HepG2 (cell line): ENCODE data around the gene NTN3. TPM values are rescaled to one million over a fixed set of nuclear protein-coding genes. Genes with fewer than 3 reads are reported as not detected.

Experiments used
- AFF4 ChIP-seq: sonication (generic); formaldehyde crosslinking; IDR thresholded peaks from 2 replicates; pipeline ENCODE4 v1.4.0; 2020; ENCODE audit warnings: missing genetic modification reagents
- CAMTA2 ChIP-seq: sonication (generic); formaldehyde crosslinking; IDR thresholded peaks from 2 replicates; pipeline ENCODE4 v1.4.0; 2020; ENCODE audit warnings: mild to moderate bottlenecking, missing genetic modification reagents, borderline replicate concordance
- EEA1 ChIP-seq: sonication (generic); formaldehyde crosslinking; IDR thresholded peaks from 2 replicates; pipeline ENCODE4 v1.5.1; 2020; ENCODE audit warnings: mild to moderate bottlenecking, missing genetic modification reagents, borderline replicate concordance
- FOXA3 ChIP-seq: IDR thresholded peaks from 2 replicates; pipeline ENCODE4 v1.6.1; 2016; ENCODE audit warnings: missing genetic modification reagents, missing compliant biosample characterization
- HCFC1 ChIP-seq: fragments of 150-350 bp; IDR thresholded peaks from 2 replicates; pipeline ENCODE4 v1.6.1; 2014; ENCODE audit warnings: low read depth, low read length
- HNRNPH1 ChIP-seq: fragments of 200-400 bp; formaldehyde crosslinking; optimal IDR thresholded peaks from 2 replicates; pipeline ENCODE3; 2017; ENCODE audit warnings: mild to moderate bottlenecking, low read depth, low read length
- HNRNPLL ChIP-seq: fragments of 200-400 bp; formaldehyde crosslinking; IDR thresholded peaks from 2 replicates; pipeline ENCODE4 v1.6.1; 2017; ENCODE audit warnings: mild to moderate bottlenecking, low read depth, low read length; ENCODE audit not compliant: poor library complexity, severe bottlenecking
- KAT7 ChIP-seq: IDR thresholded peaks from 2 replicates; pipeline ENCODE4 v1.6.1; 2018; ENCODE audit warnings: borderline replicate concordance, missing compliant biosample characterization
- MAZ ChIP-seq, 2 experiments: sonication (generic) in 1 of 2; formaldehyde crosslinking in 1 of 2; IDR thresholded peaks; 2 replicates each; pipeline versions ENCODE4 v1.5.0 to v1.6.1; 2012 to 2020; ENCODE audit warnings: low read depth in 2 of 2, mild to moderate bottlenecking in 2 of 2, borderline replicate concordance in 1 of 2, improper control_type of control experiment in 1 of 2, low read length in 1 of 2, missing genetic modification reagents in 1 of 2, moderate library complexity in 1 of 2
- MYNN ChIP-seq: sonication (generic); formaldehyde crosslinking; IDR thresholded peaks from 2 replicates; pipeline ENCODE4 v1.4.0; 2020; ENCODE audit warnings: mild to moderate bottlenecking, low read depth, missing genetic modification reagents
- NAIF1 ChIP-seq: sonication (generic); formaldehyde crosslinking; IDR thresholded peaks from 2 replicates; pipeline ENCODE4 v1.5.0; 2020; ENCODE audit warnings: mild to moderate bottlenecking, missing genetic modification reagents, borderline replicate concordance
- NFRKB ChIP-seq: fragments of 450-650 bp; IDR thresholded peaks from 2 replicates; pipeline ENCODE4 v1.6.1; 2017
- TBP ChIP-seq: sonication (generic); formaldehyde crosslinking; IDR thresholded peaks from 2 replicates; pipeline ENCODE4 v1.5.0; 2020; ENCODE audit warnings: missing genetic modification reagents
- TMF1 ChIP-seq: sonication (generic); formaldehyde crosslinking; IDR thresholded peaks from 2 replicates; pipeline ENCODE4 v1.8.1; 2022; ENCODE audit warnings: low read depth, missing genetic modification reagents
- TSC22D2 ChIP-seq: sonication (generic); formaldehyde crosslinking; IDR thresholded peaks from 2 replicates; pipeline ENCODE4 v1.5.1; 2020; ENCODE audit warnings: missing genetic modification reagents, mild to moderate bottlenecking, borderline replicate concordance
- XBP1 ChIP-seq: sonication (generic); formaldehyde crosslinking; IDR thresholded peaks from 2 replicates; pipeline ENCODE4 v1.5.0; 2020; ENCODE audit warnings: missing genetic modification reagents
- XRCC5 ChIP-seq: fragments of 200-400 bp; formaldehyde crosslinking; optimal IDR thresholded peaks from 2 replicates; pipeline ENCODE3; 2017; ENCODE audit warnings: mild to moderate bottlenecking, low read length
- ZNF121 ChIP-seq: sonication (generic); formaldehyde crosslinking; IDR thresholded peaks from 2 replicates; pipeline ENCODE4 v1.5.0; 2020; ENCODE audit warnings: mild to moderate bottlenecking, missing genetic modification reagents
- ZNF124 ChIP-seq: sonication (generic); formaldehyde crosslinking; IDR thresholded peaks from 2 replicates; pipeline ENCODE4 v1.4.0; 2020; ENCODE audit warnings: missing genetic modification reagents
- ZNF30 ChIP-seq: sonication (generic); formaldehyde crosslinking; IDR thresholded peaks from 2 replicates; pipeline ENCODE4 v1.5.0; 2020; ENCODE audit warnings: mild to moderate bottlenecking, missing genetic modification reagents
- ZNF350 ChIP-seq: sonication (generic); formaldehyde crosslinking; IDR thresholded peaks from 2 replicates; pipeline ENCODE4 v1.4.0; 2020; ENCODE audit warnings: mild to moderate bottlenecking, low read depth, missing genetic modification reagents, borderline replicate concordance
- ZNF430 ChIP-seq: sonication (generic); formaldehyde crosslinking; IDR thresholded peaks from 2 replicates; pipeline ENCODE4 v1.9.0; 2021; ENCODE audit warnings: mild to moderate bottlenecking, missing genetic modification reagents
- ZNF468 ChIP-seq: sonication (generic); formaldehyde crosslinking; IDR thresholded peaks from 2 replicates; pipeline ENCODE4 v1.8.0; 2022; ENCODE audit warnings: mild to moderate bottlenecking, moderate library complexity, missing genetic modification reagents
- ZNF549 ChIP-seq: sonication (generic); formaldehyde crosslinking; IDR thresholded peaks from 2 replicates; pipeline ENCODE4 v1.5.0; 2020; ENCODE audit warnings: missing genetic modification reagents
- ZNF607 ChIP-seq: sonication (generic); formaldehyde crosslinking; IDR thresholded peaks from 2 replicates; pipeline ENCODE4 v1.5.1; 2020; ENCODE audit warnings: missing genetic modification reagents, mild to moderate bottlenecking, borderline replicate concordance
- polyA plus RNA-seq, 8 experiments: library from polyadenylated mRNA; depleted of rRNA in 3 of 8; stranded (reverse) in 7 of 8; unstranded in 1 of 8; fragments of >200 nt; fragmentation: Illumina TruSeq in 4 of 8; extraction: Trizol in 4 of 8; gene quantifications; 2 replicates each; pipeline versions ENCODE4 v1.2.1 to v1.2.3, GENCODE V29; 2011 to 2016; ENCODE audit warnings: low read depth in 4 of 8, missing spikeins in 1 of 8, mixed read lengths in 1 of 8; ENCODE audit not compliant: insufficient read depth in 1 of 8
- total RNA-seq, 5 experiments: library from RNA; depleted of rRNA; stranded (reverse); fragments of >200 nt; fragmentation: Illumina TruSeq; extraction: Trizol; gene quantifications; 2 replicates each; pipeline ENCODE4 v1.2.3, GENCODE V29; 2016; ENCODE audit warnings: low read depth in 1 of 5
- TF ChIP-seq, protein P1 (sequence below): sonication (generic); formaldehyde crosslinking; IDR thresholded peaks from 2 replicates; pipeline ENCODE4 v1.5.1; 2020; ENCODE audit warnings: mild to moderate bottlenecking, missing genetic modification reagents, borderline replicate concordance

Gene NTN3
- total and polyA plus RNA-seq, 2 of the 13 experiments (the other 11 are each of a cell fraction or from before 2014, with no cell fraction given): 0.09 to 0.20 TPM

DNA sequence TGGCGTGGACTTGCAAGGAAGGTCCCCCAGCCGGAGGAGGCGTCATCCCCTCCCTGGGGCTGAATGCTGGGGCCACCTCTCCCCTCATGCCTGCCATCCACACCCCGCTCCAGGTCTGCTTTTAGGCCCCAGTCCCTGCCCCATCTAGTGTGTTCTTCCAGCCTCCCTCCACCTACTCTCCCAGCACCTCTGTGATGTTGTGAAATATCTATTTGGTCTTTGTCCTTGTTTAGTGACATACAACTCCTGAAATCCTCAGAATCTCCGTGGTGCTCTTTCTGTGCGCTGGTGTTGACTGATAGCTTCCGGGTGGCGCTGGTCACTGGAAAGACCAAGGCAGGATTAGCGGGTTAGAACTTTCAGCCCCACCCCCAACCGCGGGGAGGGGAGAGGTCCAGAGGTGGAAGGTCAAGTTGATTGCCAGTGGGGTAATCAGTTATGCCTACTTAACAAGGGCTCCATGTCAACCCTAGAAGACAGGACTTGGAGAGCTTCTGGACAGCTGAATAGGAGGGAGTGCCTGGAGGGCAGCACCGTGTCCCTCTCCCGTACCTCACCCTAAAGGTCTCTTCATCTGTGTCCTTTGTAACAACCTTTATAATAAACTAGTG is 13.9 kb downstream of the NTN3 start (continued):
- TF ChIP-seq ZNF350 (CRISPR knock-in tag) (peak; percentile 79), EEA1 (CRISPR knock-in tag) (no peak), ZNF121 (no peak), ZNF468 (CRISPR knock-in tag) (no peak), AFF4 (CRISPR knock-in tag) (no peak), ZNF124 (peak; percentile 78; the same call in 1 of the 2 replicates), KAT7 (CRISPR knock-in tag) (no peak), MAZ (IDR thresholded peaks at IDR 0.05; ENCODE audit: borderline replicate concordance, low read depth, low read length) (0 out of 2 replicates have a peak, but pooled peaks have one; percentile 30), MAZ (CRISPR knock-in tag; IDR thresholded peaks at IDR 0.05; ENCODE audit: low read depth) (peak; percentile 80; the same call in 1 of the 2 replicates), XBP1 (CRISPR knock-in tag) (no peak), TMF1 (no peak), ZNF430 (CRISPR knock-in tag) (no peak), HCFC1 (no peak), HNRNPLL (no peak), ZNF549 (no peak), XRCC5 (peak; percentile 35), HNRNPH1 (no peak), MYNN (CRISPR knock-in tag) (no peak), NAIF1 (CRISPR knock-in tag) (no peak), NFRKB (no peak), CAMTA2 (CRISPR knock-in tag) (no peak), TSC22D2 (CRISPR knock-in tag) (no peak), TBP (CRISPR knock-in tag) (no peak), ZNF607 (CRISPR knock-in tag) (peak; percentile 84; the same call in 1 of the 2 replicates), FOXA3 (CRISPR knock-in tag) (peak; percentile 88), ZNF30 (CRISPR knock-in tag) (no peak)
- TF ChIP-seq, protein P1, sequence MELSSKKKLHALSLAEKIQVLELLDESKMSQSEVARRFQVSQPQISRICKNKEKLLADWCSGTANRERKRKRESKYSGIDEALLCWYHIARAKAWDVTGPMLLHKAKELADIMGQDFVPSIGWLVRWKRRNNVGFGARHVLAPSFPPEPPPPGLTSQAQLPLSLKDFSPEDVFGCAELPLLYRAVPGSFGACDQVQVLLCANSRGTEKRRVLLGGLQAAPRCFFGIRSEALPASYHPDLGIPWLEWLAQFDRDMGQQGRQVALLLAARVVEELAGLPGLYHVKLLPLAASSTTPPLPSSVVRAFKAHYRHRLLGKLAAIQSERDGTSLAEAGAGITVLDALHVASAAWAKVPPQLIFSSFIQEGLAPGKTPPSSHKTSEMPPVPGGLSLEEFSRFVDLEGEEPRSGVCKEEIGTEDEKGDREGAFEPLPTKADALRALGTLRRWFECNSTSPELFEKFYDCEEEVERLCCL (CRISPR knock-in tag): no peak
